ENCODE results near the gene PLK5.

The PLK5 gene

DNA sequence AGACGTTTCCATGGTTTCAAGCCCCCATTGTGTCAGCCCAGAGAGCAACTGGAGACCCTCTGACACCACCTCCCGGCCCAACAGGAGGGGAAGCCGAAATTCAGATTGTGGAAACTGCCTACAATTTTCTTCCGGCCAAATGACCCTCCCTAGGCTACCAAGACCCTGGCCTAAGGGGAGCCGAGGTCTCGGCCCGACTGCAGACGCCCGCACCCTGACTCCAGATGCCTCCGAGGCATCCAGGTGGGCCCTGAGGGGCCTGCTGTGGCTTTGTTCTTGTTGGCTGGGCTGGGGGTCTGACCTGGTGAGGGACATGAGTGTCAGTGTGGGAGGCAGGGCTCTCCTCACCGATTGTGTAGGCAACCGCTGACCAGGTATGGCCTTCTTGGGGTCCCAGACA, 34.7 kb downstream of the PLK5 start:
- FAIRE-seq, result no peak

GRCh38 chr19:1560286-1560882, 36.5 kb downstream of the PLK5 start:
- no peak for FAIRE-seq

DNA sequence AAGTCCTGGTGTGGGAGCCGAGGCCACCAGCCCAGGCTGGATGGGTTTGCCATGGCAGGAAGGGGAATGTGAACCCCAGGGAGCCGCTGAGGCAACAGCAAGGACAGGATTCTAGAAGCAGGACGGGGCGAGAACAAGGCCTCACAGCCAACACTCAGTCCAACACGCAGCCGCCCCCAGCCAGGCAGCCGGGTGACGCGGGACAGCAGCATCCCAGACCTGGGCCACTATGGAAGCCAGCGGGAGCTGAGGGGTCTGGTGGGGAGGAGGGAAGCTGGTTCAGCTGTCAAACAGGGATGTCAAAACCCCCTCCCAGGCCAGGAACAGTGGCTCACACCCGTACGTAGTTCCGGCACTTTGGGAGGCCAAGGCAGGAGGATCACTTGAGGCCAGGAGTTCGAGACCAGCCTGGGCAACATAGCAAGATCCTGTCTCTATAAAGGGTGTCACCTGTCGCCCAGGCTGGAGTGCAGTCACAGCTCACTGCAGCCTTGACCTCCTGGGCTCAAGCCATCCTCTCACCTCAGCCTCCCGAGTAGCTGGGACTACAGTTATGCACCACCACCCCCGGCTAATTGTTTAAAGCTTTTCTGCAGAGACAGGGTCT, 37.5 kb downstream of the PLK5 start:
- FAIRE-seq, result no peak

- no peak for FAIRE-seq
These were observed 39.4 kb downstream of the PLK5 start for GRCh38 chr19:1563251-1563650.

GRCh38 chr19:1566392-1567115, 42.7 kb downstream of the PLK5 start:
- no peak for FAIRE-seq

- FAIRE-seq, result no peak
These were observed 43.4 kb downstream of the PLK5 start for GRCh38 chr19:1567116-1567847.

GRCh38 chr19:1567848-1568227, 44.0 kb downstream of the PLK5 start:
- FAIRE-seq, result no peak

DNA sequence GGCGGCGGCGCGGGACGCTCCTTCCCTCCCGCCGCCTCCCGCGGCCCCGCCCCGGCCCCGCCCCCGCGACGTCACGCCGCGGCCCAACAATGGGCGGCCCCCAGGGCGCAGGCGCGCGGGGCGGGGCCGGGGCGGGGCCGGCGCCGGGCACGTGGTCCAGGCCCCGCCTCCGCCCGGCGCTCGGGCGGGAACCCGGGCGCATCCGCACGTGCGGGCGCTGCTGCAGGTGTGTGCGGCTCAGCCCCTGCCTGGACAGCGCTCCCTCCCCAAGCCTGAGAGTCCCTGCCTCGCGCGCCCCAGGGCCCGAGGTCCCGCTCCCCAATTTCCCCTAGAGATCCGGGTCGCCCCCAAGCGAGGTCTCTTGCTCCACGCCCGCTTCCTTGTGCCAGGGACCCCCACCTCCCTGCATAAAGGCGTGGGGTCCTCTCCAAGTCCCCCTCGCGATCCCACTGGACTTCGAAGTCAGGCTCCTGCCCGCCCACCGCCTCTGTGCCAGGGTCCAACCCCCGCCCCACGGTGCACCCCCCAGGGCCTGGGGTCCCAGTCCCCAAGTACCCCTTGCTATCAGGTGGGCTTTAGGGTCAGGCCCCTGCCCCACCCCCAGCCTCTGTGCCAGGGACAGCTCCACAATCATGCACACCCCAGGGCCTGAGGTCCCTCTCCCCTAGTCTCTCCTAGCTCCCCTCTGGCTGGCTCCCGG, 44.6 kb downstream of the PLK5 start, which contains the start of gene MEX3D:
Gene MEX3D, minus strand, starts transcription at position 6 of the 700 bp plus-strand sequence. CDS start 267 bp downstream, outside the sequence.
- FAIRE-seq, result no peak

- no peak for FAIRE-seq
These were observed 46.1 kb downstream of the PLK5 start for GRCh38 chr19:1569997-1570396.

- FAIRE-seq, result no peak
These were observed 47.0 kb downstream of the PLK5 start for GRCh38 chr19:1570836-1571235.

DNA sequence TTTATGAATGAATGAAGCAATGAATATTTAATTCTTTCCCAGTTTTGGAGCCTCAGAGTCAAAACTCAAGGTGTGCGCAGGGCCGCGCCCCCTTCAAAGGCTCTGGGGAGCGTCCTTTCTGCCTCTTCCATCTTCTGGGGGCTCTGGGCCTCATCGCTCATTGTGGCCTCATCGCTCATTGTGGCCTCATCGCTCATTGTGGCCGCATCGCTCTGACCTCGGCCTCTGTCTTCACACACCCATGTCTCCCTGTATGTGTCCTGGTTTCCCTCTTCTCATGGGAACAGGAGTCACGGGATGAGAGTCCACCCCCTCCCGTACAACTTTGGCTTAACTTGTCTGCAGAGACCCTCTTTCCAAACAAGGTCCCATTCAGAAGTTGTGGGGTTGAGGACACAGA, 47.5 kb downstream of the PLK5 start:
- no peak for FAIRE-seq

- FAIRE-seq, result no peak
These were observed 48.9 kb downstream of the PLK5 start for GRCh38 chr19:1572795-1573194.

GRCh38 chr19:1574354-1575136, 50.7 kb downstream of the PLK5 start:
- FAIRE-seq, result no peak

DNA sequence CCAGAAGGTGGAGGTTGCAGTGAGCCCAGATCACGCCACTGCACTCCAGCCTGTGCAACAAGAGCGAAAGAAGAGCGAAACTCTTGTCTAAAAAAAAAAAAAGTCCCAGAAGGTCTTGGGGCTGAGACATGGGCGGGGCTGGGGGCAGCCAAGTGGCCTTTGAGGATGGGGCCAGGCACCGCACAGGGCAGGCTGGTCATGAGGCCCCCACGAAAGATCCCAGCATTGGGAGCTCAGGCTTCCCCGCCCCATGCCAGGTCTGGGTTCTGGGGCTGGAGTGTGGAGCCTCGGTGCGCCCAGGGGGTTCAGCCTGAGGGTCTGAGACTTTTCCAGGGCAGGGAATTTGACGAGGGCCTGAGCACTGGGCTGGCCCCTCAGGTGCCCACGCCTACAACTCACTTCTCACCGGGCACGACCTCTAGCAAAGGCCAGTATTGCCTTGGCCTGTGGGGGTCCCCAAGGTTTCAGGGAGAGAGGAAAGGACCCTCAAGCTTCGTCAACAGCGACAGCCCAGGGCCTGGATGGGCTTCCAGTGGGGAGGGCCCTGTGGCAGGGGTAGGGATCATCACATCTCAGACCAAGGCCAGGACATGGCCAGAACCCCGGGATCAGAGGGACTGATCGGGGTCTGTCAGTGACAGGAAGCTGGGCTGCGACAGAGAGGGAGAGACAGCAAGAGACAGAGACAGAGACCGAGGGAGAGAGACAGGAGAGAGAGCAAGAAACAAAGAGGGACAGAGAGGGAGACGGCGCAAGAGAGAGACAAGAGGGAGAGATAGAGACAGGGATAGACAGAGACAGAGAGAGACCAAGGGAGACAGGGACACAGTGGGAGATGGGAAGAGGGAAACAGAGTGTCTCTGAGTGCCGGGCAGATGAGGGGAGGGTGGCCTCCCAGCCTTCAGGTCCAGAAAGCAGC, 51.7 kb downstream of the PLK5 start:
- FAIRE-seq, result no peak

DNA sequence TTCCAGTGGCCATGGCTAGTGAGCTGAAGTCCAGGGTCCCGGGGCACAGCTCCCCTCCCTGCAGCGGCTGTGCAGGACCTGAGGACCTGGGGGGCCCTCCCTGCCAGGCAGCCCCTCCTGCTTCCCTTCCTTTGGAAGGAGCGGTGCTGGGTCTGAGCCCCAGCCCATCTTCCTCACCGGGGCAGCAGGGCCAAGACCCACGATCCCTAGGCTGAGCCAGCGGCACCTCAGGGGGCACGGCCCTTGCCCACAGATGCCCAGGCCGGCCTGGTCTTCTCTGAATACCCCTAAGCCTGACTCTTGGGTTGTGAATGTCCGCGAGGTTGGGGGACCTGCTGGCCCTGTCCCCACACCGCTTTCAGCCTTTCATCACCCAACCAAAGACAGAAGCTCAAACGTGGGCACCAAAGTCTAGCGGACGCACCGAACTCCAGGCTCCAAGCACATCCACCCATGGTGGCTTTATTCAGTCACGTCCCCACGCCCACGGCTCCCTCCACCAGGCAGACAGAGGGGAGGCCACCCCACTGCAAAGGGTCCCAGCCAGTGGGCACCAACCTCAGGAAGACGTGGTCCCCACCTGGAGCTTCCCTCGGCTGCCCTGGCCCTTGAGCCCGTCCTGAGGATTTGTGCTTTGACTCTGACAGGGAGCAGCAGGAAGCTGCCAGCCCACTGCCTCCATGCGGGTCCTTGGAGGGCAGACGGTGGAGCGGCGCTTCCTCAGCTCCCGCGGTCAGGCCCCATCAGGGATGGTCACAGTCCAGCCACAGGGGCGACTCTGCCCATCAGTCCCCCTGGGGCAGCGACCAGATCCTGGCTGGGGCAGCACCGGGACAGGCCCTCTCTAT, 52.6 kb downstream of the PLK5 start:
- no peak for FAIRE-seq

GRCh38 chr19:1577090-1577928, 53.4 kb downstream of the PLK5 start:
- no peak for FAIRE-seq

GRCh38 chr19:1577929-1578618, 54.2 kb downstream of the PLK5 start:
- no peak for FAIRE-seq

DNA sequence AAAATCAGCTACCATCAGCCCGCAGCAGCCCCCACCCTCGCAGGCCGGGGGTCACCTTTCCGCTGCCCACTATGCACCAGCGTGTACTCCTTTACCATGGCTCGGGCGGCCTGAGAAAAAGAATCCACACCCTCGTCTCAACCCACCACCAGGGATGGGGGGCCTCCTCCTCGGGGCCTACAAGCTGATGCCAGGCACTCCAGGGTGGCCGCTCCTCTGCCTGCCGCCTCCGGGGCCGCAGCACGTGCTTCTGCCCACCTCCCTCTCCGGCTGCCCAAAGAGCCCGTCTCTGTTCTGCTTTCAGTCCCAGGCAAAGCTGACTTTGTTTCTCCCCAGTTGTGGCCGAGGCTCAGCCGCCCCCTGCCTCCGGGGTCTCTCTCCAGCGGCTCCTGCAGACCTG, 55.3 kb downstream of the PLK5 start:
- no peak for FAIRE-seq

Data from colon (tissue), 2 donors.